ENCODE results near the gene ENGASE. TPM values are rescaled to one million over a fixed set of nuclear protein-coding genes. Genes with fewer than 3 reads are reported as not detected.

The ENGASE gene
- total RNA-seq, 4 donors from 2014 or later, result 10.4 to 23.7 (median 19.1) TPM

DNA sequence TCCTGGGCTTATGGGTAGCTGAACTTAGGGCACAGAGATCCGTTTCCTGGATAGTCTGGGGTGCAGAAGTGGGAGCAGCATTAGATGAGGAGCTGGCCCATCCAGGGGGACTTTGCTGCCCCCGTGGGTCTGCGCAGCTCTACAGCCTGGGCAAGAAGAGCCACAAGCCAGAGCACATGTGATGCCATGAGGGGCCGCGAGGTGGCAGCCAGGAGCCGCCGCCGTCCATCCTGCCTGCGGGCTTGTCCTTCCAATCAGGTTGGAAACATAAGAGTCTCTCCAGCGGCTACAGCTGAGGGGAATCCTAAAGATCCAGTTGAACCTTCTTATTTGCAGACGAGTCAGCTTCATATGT lies 28.8 kb upstream of the ENGASE start:
- Histone ChIP-seq H3K36me3 (peaks cover 0 to 48% (median 32%) of the 10 kb centered on the region in 4 donors), H3K4me3 (no peak overlapping the region), H3K27me3 (no peaks in the 10 kb centered on the region), H3K9me3 (no peaks in the 10 kb centered on the region), H3K27ac (replicated peaks in 1 of 4) (peak overlapping the region in 2 of 4 donors; percentile 45 to 61), H3K4me1 (peaks cover 24 to 42% (median 29%) of the 10 kb centered on the region in 4 donors)
- no peak for DNase-seq (ENCODE audit: extremely low spot score)
- TF ChIP-seq POLR2A (IDR thresholded peaks at IDR 0.05; ENCODE audit: low read depth), result no peak
- TF ChIP-seq, protein P1, sequence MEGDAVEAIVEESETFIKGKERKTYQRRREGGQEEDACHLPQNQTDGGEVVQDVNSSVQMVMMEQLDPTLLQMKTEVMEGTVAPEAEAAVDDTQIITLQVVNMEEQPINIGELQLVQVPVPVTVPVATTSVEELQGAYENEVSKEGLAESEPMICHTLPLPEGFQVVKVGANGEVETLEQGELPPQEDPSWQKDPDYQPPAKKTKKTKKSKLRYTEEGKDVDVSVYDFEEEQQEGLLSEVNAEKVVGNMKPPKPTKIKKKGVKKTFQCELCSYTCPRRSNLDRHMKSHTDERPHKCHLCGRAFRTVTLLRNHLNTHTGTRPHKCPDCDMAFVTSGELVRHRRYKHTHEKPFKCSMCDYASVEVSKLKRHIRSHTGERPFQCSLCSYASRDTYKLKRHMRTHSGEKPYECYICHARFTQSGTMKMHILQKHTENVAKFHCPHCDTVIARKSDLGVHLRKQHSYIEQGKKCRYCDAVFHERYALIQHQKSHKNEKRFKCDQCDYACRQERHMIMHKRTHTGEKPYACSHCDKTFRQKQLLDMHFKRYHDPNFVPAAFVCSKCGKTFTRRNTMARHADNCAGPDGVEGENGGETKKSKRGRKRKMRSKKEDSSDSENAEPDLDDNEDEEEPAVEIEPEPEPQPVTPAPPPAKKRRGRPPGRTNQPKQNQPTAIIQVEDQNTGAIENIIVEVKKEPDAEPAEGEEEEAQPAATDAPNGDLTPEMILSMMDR (IDR thresholded peaks at IDR 0.05), result peak; percentile 86 to 99 (median 91)
- WGBS, result no CpG with 5 or more reads among the region's 11 CpGs
- intact Hi-C loops (cut with DNase I), result loop anchor here (5.0 kb wide), 2 partner anchors 36 to 346 kb away; no protein-coding TSS in a partner anchor

DNA sequence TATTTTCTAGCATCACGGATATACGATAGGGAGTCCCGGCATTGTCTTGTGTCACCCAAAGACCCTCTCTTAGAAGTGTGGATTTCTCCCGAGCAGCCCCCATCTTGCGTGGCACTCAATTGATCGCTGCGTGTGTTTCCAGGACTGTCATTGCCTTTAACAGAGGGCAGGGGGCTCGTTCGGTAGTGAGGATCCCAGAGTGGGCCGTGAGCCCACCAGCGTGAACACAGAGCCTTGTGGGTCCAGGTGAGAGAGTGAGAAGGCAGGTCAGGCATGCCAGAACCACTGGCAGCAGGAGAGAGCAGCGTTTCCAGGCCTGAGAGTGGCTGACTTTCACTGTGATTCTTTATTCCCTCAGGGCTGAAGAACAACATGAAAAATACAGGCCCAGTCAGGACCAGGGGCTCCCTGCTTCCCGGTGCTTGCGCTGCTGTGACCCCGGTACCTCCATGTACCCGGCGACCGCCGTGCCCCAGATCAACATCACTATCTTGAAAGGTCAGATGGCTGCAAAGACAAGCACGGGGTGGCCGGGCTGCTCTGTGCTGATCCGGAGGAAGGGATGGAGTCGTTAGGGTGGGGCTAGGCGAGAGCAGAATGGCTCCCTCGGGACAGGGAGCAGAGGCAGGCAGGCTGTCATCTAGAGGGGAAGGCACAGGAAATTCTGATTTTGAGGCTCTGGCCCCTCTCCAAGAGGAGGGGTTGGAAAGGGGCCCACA lies 28.3 kb upstream of the ENGASE start:
- 46% methylated on average over 13 of the region's 25 CpGs for WGBS
- TF ChIP-seq POLR2A (IDR thresholded peaks at IDR 0.05; ENCODE audit: low read depth) (no peak), POLR2AphosphoS5 (IDR thresholded peaks at IDR 0.05) (no peak), EP300 (IDR thresholded peaks at IDR 0.05) (no peak)
- TF ChIP-seq, protein P1 (IDR thresholded peaks at IDR 0.05), result no peak
- Histone ChIP-seq H3K36me3 (peaks cover 0 to 52% (median 32%) of the 10 kb centered on the region in 4 donors), H3K4me3 (peak overlapping the region in 1 of 4 donors; percentile 1), H3K9me3 (no peaks in the 10 kb centered on the region), H3K4me1 (peaks cover 24 to 42% (median 29%) of the 10 kb centered on the region in 4 donors), H3K27me3 (no peaks in the 10 kb centered on the region), H3K27ac (replicated peaks in 1 of 4) (peak overlapping the region; percentile 29 to 61 (median 45))
- intact Hi-C loops (cut with DNase I), result loop anchor here (5.0 kb wide), 2 partner anchors 36 to 346 kb away; no protein-coding TSS in a partner anchor
- no peak for DNase-seq (ENCODE audit: extremely low spot score)

DNA sequence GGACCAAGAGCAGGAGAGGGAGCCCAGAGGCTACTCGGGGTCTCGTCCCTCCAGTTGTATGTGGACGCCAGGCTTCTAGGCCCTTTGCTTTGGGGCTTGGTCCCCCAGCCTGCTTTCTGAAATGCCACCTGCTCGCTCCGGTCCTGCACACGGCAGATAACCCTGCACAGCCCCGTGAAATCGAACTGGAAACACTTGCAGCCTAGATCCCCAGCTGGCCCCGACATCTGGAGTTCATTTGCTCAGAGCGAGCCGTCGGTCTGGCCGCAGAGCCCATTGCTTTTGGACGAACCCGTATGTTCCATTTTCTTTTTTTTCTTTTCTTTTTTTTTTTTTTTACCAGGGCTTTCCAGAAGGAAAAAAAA lies 27.7 kb upstream of the ENGASE start:
- TF ChIP-seq, protein P1 (IDR thresholded peaks at IDR 0.05), result no peak
- no peak for TF ChIP-seq POLR2AphosphoS5 (IDR thresholded peaks at IDR 0.05)
- DNase-seq (ENCODE audit: extremely low spot score), result no peak
- intact Hi-C loops (cut with DNase I), result loop anchor here (5.0 kb wide), 2 partner anchors 35 to 345 kb away; no protein-coding TSS in a partner anchor
- H3K27ac ChIP-seq (replicated peaks in 1 of 4), result peak overlapping the region; percentile 29 to 61 (median 40)
- no peaks in the 10 kb centered on the region for H3K27me3 ChIP-seq
- H3K4me3 ChIP-seq, result peak overlapping the region in 1 of 4 donors; percentile 1
- H3K4me1 ChIP-seq, result peaks cover 22 to 40% (median 27%) of the 10 kb centered on the region in 4 donors
- peaks cover 0 to 52% (median 32%) of the 10 kb centered on the region in 4 donors for H3K36me3 ChIP-seq
- H3K9me3 ChIP-seq, result no peaks in the 10 kb centered on the region
- WGBS, result 58% methylated on average over 15 of the region's 15 CpGs

DNA sequence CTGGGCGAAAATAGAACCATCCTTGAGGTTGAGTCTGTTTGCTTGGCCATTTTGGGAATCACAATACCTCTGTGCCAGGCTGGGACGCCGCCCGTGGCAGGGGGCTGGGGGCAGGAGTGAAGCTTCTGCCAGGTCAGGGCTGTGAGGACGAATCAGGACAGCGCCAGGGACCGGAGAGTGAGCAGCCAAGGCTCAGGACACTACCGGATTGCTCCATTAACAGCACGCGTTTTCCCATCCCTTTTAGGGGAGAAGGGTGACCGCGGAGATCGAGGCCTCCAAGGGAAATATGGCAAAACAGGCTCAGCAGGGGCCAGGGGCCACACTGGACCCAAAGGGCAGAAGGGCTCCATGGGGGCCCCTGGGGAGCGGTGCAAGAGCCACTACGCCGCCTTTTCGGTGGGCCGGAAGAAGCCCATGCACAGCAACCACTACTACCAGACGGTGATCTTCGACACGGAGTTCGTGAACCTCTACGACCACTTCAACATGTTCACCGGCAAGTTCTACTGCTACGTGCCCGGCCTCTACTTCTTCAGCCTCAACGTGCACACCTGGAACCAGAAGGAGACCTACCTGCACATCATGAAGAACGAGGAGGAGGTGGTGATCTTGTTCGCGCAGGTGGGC lies 27.2 kb upstream of the ENGASE start:
- 88% methylated on average over 25 of the region's 30 CpGs for WGBS
- no peak for DNase-seq (ENCODE audit: extremely low spot score)

More for the DNA sequence above, 27.2 kb upstream of the ENGASE start:
- intact Hi-C loops (cut with DNase I), result loop anchor here (5.0 kb wide), 2 partner anchors 35 to 345 kb away; no protein-coding TSS in a partner anchor
- Histone ChIP-seq H3K27ac (replicated peaks in 1 of 4) (peak overlapping the region; percentile 29 to 61 (median 34)), H3K4me3 (no peak overlapping the region), H3K36me3 (peaks cover 0 to 52% (median 32%) of the 10 kb centered on the region in 4 donors), H3K4me1 (peaks cover 17 to 35% (median 25%) of the 10 kb centered on the region in 4 donors), H3K27me3 (no peaks in the 10 kb centered on the region), H3K9me3 (no peaks in the 10 kb centered on the region)
- TF ChIP-seq POLR2A (IDR thresholded peaks at IDR 0.05; ENCODE audit: low read depth), result no peak
